ENCODE measurements around the gene AMBRA1.

Gene AMBRA1

DNA sequence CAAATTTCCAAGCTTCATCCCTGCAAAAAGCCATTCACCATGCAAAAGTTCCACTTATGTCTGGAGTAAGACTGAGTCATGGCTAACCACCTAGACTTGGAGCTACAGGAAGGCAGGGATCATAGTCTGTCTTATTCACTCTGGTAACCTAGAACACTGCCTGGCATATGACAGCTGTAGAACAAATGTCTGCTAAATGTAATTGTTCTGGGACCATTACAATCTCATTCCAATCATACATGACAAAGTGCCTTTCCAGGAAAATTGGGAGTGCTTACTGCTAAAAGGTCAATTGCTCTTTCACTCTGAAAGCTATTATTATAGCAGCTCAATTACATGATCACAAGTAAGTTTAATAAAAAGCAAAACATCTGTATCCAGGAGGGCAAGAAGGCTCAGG, 103.2 kb downstream of the AMBRA1 start:
- no peaks in the 10 kb centered on the region for H3K27me3 Mint-ChIP-seq (ENCODE audit: low read depth, poor library complexity)
- H3K4me1 Mint-ChIP-seq = peaks cover 27% of the 10 kb centered on the region
- DNase-seq = no peak
- no peak overlapping the region for H3K4me3 Mint-ChIP-seq
- peaks cover 22% of the 10 kb centered on the region for H3K36me3 Mint-ChIP-seq (ENCODE audit: low read depth)
- no peaks in the 10 kb centered on the region for H3K9me3 Mint-ChIP-seq
- H3K27ac Mint-ChIP-seq = no peak overlapping the region
- TF ChIP-seq, protein P1, sequence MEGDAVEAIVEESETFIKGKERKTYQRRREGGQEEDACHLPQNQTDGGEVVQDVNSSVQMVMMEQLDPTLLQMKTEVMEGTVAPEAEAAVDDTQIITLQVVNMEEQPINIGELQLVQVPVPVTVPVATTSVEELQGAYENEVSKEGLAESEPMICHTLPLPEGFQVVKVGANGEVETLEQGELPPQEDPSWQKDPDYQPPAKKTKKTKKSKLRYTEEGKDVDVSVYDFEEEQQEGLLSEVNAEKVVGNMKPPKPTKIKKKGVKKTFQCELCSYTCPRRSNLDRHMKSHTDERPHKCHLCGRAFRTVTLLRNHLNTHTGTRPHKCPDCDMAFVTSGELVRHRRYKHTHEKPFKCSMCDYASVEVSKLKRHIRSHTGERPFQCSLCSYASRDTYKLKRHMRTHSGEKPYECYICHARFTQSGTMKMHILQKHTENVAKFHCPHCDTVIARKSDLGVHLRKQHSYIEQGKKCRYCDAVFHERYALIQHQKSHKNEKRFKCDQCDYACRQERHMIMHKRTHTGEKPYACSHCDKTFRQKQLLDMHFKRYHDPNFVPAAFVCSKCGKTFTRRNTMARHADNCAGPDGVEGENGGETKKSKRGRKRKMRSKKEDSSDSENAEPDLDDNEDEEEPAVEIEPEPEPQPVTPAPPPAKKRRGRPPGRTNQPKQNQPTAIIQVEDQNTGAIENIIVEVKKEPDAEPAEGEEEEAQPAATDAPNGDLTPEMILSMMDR (IDR thresholded peaks at IDR 0.05) = no peak

DNA sequence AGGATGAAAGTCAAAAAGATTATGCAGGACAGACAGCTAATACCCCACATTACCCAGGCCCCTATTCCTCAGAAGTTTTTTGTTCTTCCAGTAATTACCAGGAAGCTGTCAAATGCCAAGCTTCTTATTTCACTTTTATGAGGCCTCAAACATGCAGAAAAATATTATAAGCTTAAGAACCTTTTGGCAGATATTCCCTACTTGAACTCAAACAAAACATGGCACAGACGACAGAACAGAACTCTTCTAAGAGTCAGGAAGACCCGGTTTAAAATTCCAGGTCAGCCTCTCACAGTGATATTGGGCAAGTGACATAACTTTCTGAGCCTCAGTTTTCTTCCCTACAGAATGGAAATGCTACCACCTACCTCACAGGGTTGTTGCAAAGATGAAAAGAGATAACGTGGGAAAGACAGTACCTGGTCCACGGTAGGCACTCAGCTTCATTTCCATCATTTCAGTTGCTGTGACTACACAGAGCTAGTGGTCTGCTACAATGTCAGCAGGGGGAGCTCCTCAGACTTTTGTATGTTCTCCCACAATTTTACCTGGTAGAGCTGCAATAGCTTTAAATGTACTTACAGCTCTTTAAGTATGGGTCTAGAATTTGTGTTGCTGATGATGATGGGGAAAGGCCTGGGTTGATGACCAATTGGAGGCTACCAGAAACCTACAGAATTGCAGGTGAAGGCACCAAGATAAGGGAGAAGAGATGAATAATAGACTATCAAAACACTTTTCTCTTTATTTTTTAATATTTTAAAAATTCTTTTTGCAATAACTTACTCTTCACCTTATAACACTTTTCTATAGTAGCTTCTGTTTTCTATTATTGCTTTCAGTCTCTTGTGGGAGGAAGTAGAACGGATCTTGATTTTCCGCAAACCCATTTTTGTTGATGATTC, 103.9 kb downstream of the AMBRA1 start:
- Mint-ChIP-seq H3K9me3 (no peaks in the 10 kb centered on the region), H3K4me1 (peaks cover 27% of the 10 kb centered on the region), H3K36me3 (ENCODE audit: low read depth) (peaks cover 22% of the 10 kb centered on the region), H3K27me3 (ENCODE audit: low read depth, poor library complexity) (no peaks in the 10 kb centered on the region), H3K4me3 (no peak overlapping the region), H3K27ac (no peak overlapping the region)
- TF ChIP-seq, protein P1 (IDR thresholded peaks at IDR 0.05) = peak; percentile 52
- peak; percentile 22 for DNase-seq

DNA sequence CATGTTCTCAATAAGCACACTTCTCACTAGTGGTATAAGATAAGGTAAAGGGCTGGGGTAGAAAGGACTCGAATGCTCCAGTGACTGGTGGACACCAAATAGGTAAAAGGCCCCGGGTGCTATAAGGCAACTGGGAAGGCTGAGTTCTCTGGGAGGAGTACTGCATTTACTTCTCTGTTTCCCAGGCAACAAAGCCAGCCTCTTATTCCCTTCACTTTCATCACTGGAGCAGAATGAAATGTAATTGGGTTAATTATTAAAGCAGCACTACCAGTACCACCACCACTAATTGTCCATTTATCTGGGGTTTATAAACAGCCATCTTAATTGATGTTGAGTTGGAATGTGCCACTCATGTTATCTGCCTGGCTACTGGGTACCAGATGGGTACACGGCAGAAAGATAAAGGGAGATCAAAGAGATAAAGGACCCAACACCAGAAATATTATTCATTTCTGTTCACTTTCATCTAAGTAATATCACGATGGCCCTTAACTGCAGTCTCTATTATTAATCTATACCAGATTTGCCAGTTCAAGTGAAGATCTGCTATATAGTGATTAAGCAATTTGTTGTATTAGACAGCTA, 107.9 kb downstream of the AMBRA1 start:
- H3K4me3 Mint-ChIP-seq = no peak overlapping the region
- H3K27me3 Mint-ChIP-seq (ENCODE audit: low read depth, poor library complexity) = no peaks in the 10 kb centered on the region
- H3K4me1 Mint-ChIP-seq = peaks cover 13% of the 10 kb centered on the region
- DNase-seq = no peak
- peaks cover 15% of the 10 kb centered on the region for H3K36me3 Mint-ChIP-seq (ENCODE audit: low read depth)
- H3K9me3 Mint-ChIP-seq = no peaks in the 10 kb centered on the region
- TF ChIP-seq, protein P1 (IDR thresholded peaks at IDR 0.05) = no peak
- H3K27ac Mint-ChIP-seq = no peak overlapping the region

DNA sequence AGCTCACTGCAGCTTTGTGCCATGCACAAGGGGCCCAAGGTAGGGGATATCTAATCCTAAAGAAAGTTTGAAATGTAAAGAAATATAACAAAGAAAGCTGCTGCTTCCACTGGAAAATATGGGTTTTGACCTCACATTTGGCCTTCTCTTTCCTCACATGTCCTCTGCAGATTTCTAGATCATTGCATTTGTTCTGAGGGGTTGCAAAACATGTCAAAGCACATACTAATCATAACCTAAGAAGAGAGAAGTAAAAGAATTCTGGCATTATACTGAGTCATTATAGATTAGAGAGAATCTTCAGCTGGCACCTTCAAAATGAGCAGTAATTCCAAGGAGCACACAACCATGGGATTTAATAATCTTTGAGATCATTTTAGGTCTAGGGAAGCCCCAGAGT, 109.7 kb downstream of the AMBRA1 start:
- no peaks in the 10 kb centered on the region for H3K9me3 Mint-ChIP-seq
- no peak for DNase-seq
- H3K27me3 Mint-ChIP-seq (ENCODE audit: low read depth, poor library complexity) = no peaks in the 10 kb centered on the region
- TF ChIP-seq, protein P1 (IDR thresholded peaks at IDR 0.05) = no peak
- H3K4me3 Mint-ChIP-seq = no peak overlapping the region
- peaks cover 12% of the 10 kb centered on the region for H3K4me1 Mint-ChIP-seq
- H3K36me3 Mint-ChIP-seq (ENCODE audit: low read depth) = peaks cover 5% of the 10 kb centered on the region
- H3K27ac Mint-ChIP-seq = no peak overlapping the region

DNA sequence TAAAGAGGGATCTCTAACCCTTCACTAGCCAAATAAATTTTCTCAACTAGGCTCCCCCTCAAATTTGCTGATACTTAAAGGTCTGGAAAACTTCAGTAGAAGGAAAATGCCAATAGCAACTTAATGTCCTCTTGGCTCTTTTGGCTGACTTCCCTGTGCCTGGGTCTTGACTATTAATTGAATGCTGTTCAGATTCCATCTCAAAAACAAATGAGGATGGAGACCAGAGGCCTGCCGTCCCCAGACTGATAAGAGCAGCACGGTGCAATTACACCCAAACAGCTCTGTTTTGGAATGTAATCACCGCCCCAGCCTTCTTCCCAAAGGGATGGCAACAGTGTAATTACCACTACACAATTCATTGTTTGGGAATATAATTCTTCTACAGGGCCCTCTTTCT, 112.9 kb downstream of the AMBRA1 start:
- Mint-ChIP-seq H3K4me1 (peaks cover 4% of the 10 kb centered on the region), H3K27me3 (ENCODE audit: low read depth, poor library complexity) (no peaks in the 10 kb centered on the region), H3K27ac (no peak overlapping the region), H3K9me3 (no peaks in the 10 kb centered on the region), H3K36me3 (ENCODE audit: low read depth) (no peaks in the 10 kb centered on the region), H3K4me3 (no peak overlapping the region)
- DNase-seq = no peak
- TF ChIP-seq, protein P1 (IDR thresholded peaks at IDR 0.05) = no peak

Data from nephron progenitor cell (in vitro differentiated cells).